Caco-2 (cell line): Measurements from ENCODE around the gene CABP2. TPM values are rescaled to one million over a fixed set of nuclear protein-coding genes. Genes with fewer than 3 reads are reported as not detected.

Experiments
- BruUV-seq: library from RNA; stranded (reverse); fragments of 400-500 nt; replicated peaks from 2 replicates; lab custom pipeline; 2021; lab: Mats Ljungman, UMichigan
- CTCF ChIA-PET: fragments of 300-600 bp; sonication (Branson Sonifier 250); formaldehyde crosslinking; loops from one replicate; lab custom pipeline; 2022; ENCODE audit warnings: antibody characterized with exemption; lab: Charles Lee
- POLR2A ChIA-PET: fragments of 300-600 bp; sonication (Branson Sonifier 250); formaldehyde crosslinking; loops from one replicate; lab custom pipeline; 2022; ENCODE audit warnings: antibody characterized with exemption; lab: Charles Lee
- DNase-seq, 2 experiments: peaks; one replicate each; pipeline versions ENCODE4 v3.0.0 to v3.0.0-alpha.2; 2020 to 2022
- H3K27me3 ChIP-seq: replicated peaks from 2 replicates; pipeline ENCODE4 v1.6.0; 2011; ENCODE audit warnings: low read length; ENCODE audit not compliant: control insufficient read depth, insufficient read depth
- H3K36me3 ChIP-seq: 2 replicates; pipeline ENCODE4 v1.5.1; 2011; ENCODE audit warnings: low read length; ENCODE audit not compliant: control insufficient read depth, insufficient read depth
- H3K4me1 ChIP-seq: fragments of 250-450 bp; sonication (Bioruptor Pico); 2 replicates; pipeline ENCODE4 v1.5.1; 2020; ENCODE audit warnings: mild to moderate bottlenecking
- H3K4me3 ChIP-seq: 2 replicates; pipeline ENCODE4 v1.5.1; 2011; ENCODE audit warnings: low read depth, mild to moderate bottlenecking, control low read depth, low read length
- H3K9me3 ChIP-seq: fragments of 250-450 bp; sonication (Bioruptor Pico); 2 replicates; pipeline ENCODE4 v1.5.1; 2020; ENCODE audit warnings: mild to moderate bottlenecking, moderate library complexity
- H3K27ac Mint-ChIP-seq: one replicate; pipeline ENCODE4 v1.8.0; 2022; ENCODE audit warnings: mixed read lengths; ENCODE audit not compliant: unreplicated experiment
- H3K27me3 Mint-ChIP-seq: one replicate; pipeline ENCODE4 v1.8.0; 2022; ENCODE audit warnings: mixed read lengths; ENCODE audit not compliant: insufficient read depth, unreplicated experiment
- H3K36me3 Mint-ChIP-seq: one replicate; pipeline ENCODE4 v1.8.0; 2022; ENCODE audit warnings: mild to moderate bottlenecking, mixed read lengths; ENCODE audit not compliant: insufficient read depth, unreplicated experiment
- H3K4me1 Mint-ChIP-seq: one replicate; pipeline ENCODE4 v1.8.0; 2022; ENCODE audit warnings: low read depth, mixed read lengths; ENCODE audit not compliant: unreplicated experiment
- H3K4me3 Mint-ChIP-seq: one replicate; pipeline ENCODE4 v1.8.0; 2022; ENCODE audit warnings: mild to moderate bottlenecking, moderate library complexity, mixed read lengths; ENCODE audit not compliant: unreplicated experiment
- H3K9me3 Mint-ChIP-seq: one replicate; pipeline ENCODE4 v1.8.0; 2022; ENCODE audit warnings: mixed read lengths; ENCODE audit not compliant: unreplicated experiment
- CTCF ChIP-seq, 2 experiments: fragments of 200-600 bp in 1 of 2; IDR thresholded peaks; 1 replicate in 1 of 2; 2 replicates in 1 of 2; pipeline versions ENCODE4 v1.5.1 to v1.8.0; 2011 to 2022; ENCODE audit warnings: antibody characterized with exemption in 1 of 2, control low read depth in 1 of 2, inconsistent platforms in 1 of 2, low read depth in 1 of 2, low read length in 1 of 2, mild to moderate bottlenecking in 1 of 2, moderate library complexity in 1 of 2; ENCODE audit not compliant: insufficient read depth in 1 of 2, severe bottlenecking in 1 of 2, unreplicated experiment in 1 of 2
- intact Hi-C: fragments of 100-400 bp; cut with micrococcal nuclease; formaldehyde crosslinking; loops from one replicate; pipeline ENCODE4 v1.10.0; 2022; ENCODE audit not compliant: unreplicated experiment
- total RNA-seq: library from RNA; stranded (reverse); gene quantifications from 2 replicates; pipeline ENCODE4 v1.2.3, GENCODE V29; 2022

The CABP2 gene
- total RNA-seq, 1 experiment from 2014 or later = not detected

GRCh38 chr11:67534070-67534679, 10.9 kb upstream of the CABP2 start:
- no TSS peak for BruUV-seq
- no peaks in the 10 kb centered on the region for H3K36me3 ChIP-seq
- H3K4me1 ChIP-seq = no peaks in the 10 kb centered on the region
- H3K4me3 Mint-ChIP-seq = no peak overlapping the region
- peak in 1 of 2 experiments; percentile 60 for DNase-seq
- intact Hi-C loops = no loop called here
- ChIA-PET POLR2A (no interaction called here), CTCF (interaction anchor here (0.6 kb wide), 1 partner anchor 75 kb away, joined by 5 read pairs; no protein-coding TSS in a partner anchor)
- peaks cover 44% of the 10 kb centered on the region for H3K9me3 Mint-ChIP-seq
- H3K4me1 Mint-ChIP-seq = no peaks in the 10 kb centered on the region
- no peaks in the 10 kb centered on the region for H3K27me3 ChIP-seq
- no peak for TF ChIP-seq CTCF (IDR thresholded peaks at IDR 0.05; ENCODE audit: insufficient read depth in 1 of 2, low read depth in 1 of 2, low read length in 1 of 2, severe bottlenecking in 1 of 2, unreplicated experiment in 1 of 2)
- H3K9me3 ChIP-seq = peaks cover 41% of the 10 kb centered on the region
- peaks cover 6% of the 10 kb centered on the region for H3K36me3 Mint-ChIP-seq
- no peak overlapping the region for H3K27ac Mint-ChIP-seq
- no peak overlapping the region for H3K4me3 ChIP-seq
- no peaks in the 10 kb centered on the region for H3K27me3 Mint-ChIP-seq

- ChIA-PET POLR2A (no interaction called here), CTCF (no interaction called here)
- H3K4me1 Mint-ChIP-seq = no peaks in the 10 kb centered on the region
- no peak overlapping the region for H3K4me3 Mint-ChIP-seq
- Histone ChIP-seq H3K27me3 (no peaks in the 10 kb centered on the region), H3K4me3 (no peak overlapping the region), H3K9me3 (peaks cover 48% of the 10 kb centered on the region), H3K36me3 (no peaks in the 10 kb centered on the region), H3K4me1 (no peaks in the 10 kb centered on the region)
- no TSS peak for BruUV-seq
- peaks cover 6% of the 10 kb centered on the region for H3K36me3 Mint-ChIP-seq
- H3K9me3 Mint-ChIP-seq = peaks cover 41% of the 10 kb centered on the region
- no peak for TF ChIP-seq CTCF (IDR thresholded peaks at IDR 0.05; ENCODE audit: insufficient read depth in 1 of 2, low read depth in 1 of 2, low read length in 1 of 2, severe bottlenecking in 1 of 2, unreplicated experiment in 1 of 2)
- intact Hi-C loops = no loop called here
- no peak overlapping the region for H3K27ac Mint-ChIP-seq
- DNase-seq = no peak
- no peaks in the 10 kb centered on the region for H3K27me3 Mint-ChIP-seq
Observed at GRCh38 chr11:67532889-67533288, 9.6 kb upstream of the CABP2 start.

GRCh38 chr11:67530282-67530592, 7.0 kb upstream of the CABP2 start:
- Histone ChIP-seq H3K4me1 (no peaks in the 10 kb centered on the region), H3K9me3 (peaks cover 36% of the 10 kb centered on the region), H3K4me3 (no peak overlapping the region), H3K36me3 (no peaks in the 10 kb centered on the region), H3K27me3 (no peaks in the 10 kb centered on the region)
- ChIA-PET CTCF (no interaction called here), POLR2A (no interaction called here)
- no peak for DNase-seq
- no peaks in the 10 kb centered on the region for H3K27me3 Mint-ChIP-seq
- no TSS peak for BruUV-seq
- no peak overlapping the region for H3K4me3 Mint-ChIP-seq
- intact Hi-C loops = no loop called here
- H3K9me3 Mint-ChIP-seq = peaks cover 53% of the 10 kb centered on the region
- TF ChIP-seq CTCF (IDR thresholded peaks at IDR 0.05; ENCODE audit: insufficient read depth in 1 of 2, low read depth in 1 of 2, low read length in 1 of 2, severe bottlenecking in 1 of 2, unreplicated experiment in 1 of 2) = no peak
- H3K36me3 Mint-ChIP-seq = peaks cover 6% of the 10 kb centered on the region
- H3K27ac Mint-ChIP-seq = no peak overlapping the region
- H3K4me1 Mint-ChIP-seq = no peaks in the 10 kb centered on the region
